Ovary (tissue), 9 donors: Measurements from ENCODE around the gene SLC16A10. TPM values are rescaled to one million over a fixed set of nuclear protein-coding genes. Genes with fewer than 3 reads are reported as not detected.

Source experiments
- DNase-seq, 5 donors: peaks; one replicate each; pipeline ENCODE4 v3.0.0-alpha.2; 2019 to 2020
- H3K27ac ChIP-seq, 2 donors: fragments of 200-600 bp; one replicate each; pipeline versions ENCODE4 v1.5.1 to v1.8.0; 2019 to 2022
- H3K27me3 ChIP-seq: fragments of 200-600 bp; one replicate; pipeline ENCODE4 v1.8.0; 2022
- H3K36me3 ChIP-seq: fragments of 200-600 bp; sonication (generic); one replicate; pipeline ENCODE4 v1.5.1; 2019
- H3K4me1 ChIP-seq: one replicate; pipeline ENCODE4 v1.8.1; 2013; ENCODE audit warnings: mild to moderate bottlenecking, moderate library complexity; ENCODE audit not compliant: insufficient read depth
- H3K4me3 ChIP-seq: fragments of 200-600 bp; sonication (generic); one replicate; pipeline ENCODE4 v1.5.1; 2017
- H3K9me3 ChIP-seq, 2 donors: fragments of 200-600 bp in 1 of 2; sonication (generic) in 1 of 2; one replicate each; pipeline versions ENCODE4 v1.5.1 to v1.8.1; 2013 to 2019; ENCODE audit warnings: mild to moderate bottlenecking in 1 of 2, moderate library complexity in 1 of 2
- CTCF ChIP-seq, 3 donors: fragments of 450-650 bp in 2 of 3; fragments of 200-600 bp in 1 of 3; IDR thresholded peaks; one replicate each; pipeline versions ENCODE4 v1.5.1 to v1.8.0; 2016 to 2022; ENCODE audit warnings: antibody characterized with exemption in 3 of 3, mild to moderate bottlenecking in 1 of 3
- EP300 ChIP-seq: sonication (generic); formaldehyde crosslinking; IDR thresholded peaks from one replicate; pipeline ENCODE4 v1.6.1; 2017; ENCODE audit warnings: antibody characterized with exemption
- POLR2A ChIP-seq: fragments of 450-650 bp; IDR thresholded peaks from one replicate; pipeline ENCODE4 v1.6.1; 2017; ENCODE audit warnings: antibody characterized with exemption, mild to moderate bottlenecking, moderate library complexity
- WGBS, 3 donors: extraction: QIAGEN DNeasy Blood & Tissue Kit in 1 of 3; methylation state at CpG; one replicate each; pipeline versions ENCODE4 v1.1.5 to v1.1.7; 2013 to 2017; 5-methylcytosine and 5-hydroxymethylcytosine counted together
- intact Hi-C, 4 donors: fragments of 100-400 bp; cut with DNase I; formaldehyde crosslinking; loops; one replicate each; pipeline versions ENCODE4 v1.11.0 to v1.15.1; 2022 to 2023
- polyA plus RNA-seq, 2 donors: library from polyadenylated mRNA; stranded (reverse); fragments of 200-250 nt in 1 of 2; fragments of 350-450 nt in 1 of 2; fragmentation: Illumina TruSeq in 1 of 2; extraction: RNeasy Lipid Tissue Mini Kit (QIAGEN cat#74804) in 1 of 2; gene quantifications; one replicate each; pipeline ENCODE4 v1.2.3, GENCODE V29; 2013 to 2014
- total RNA-seq, 7 donors: library from RNA; depleted of rRNA in 2 of 7; stranded (reverse); fragments of >200 nt in 2 of 7; fragmentation: NEBNext Ultra II Directional in 3 of 7; extraction: Animal tissue kit (Norgen Biotek cat#: 25700) in 3 of 7; gene quantifications; one replicate each; pipeline versions ENCODE4 v1.1.0 to v1.2.4, GENCODE V29; 2016 to 2023
- donor health status: DM: no; HTN: no; CAD: no; lungs with moderate emphysema.
- donor health status: DM: no; HTN: no; CAD: no.
- donor health status: Bipolar disorder and iron deficiency.
- donor health status: DM: yes; HTN: yes; CAD: no.
- donor health status: DM: no; HTN: no; CAD: no.
- donor health status: DM: yes; HTN: yes; CAD: no.

Gene SLC16A10
- total and polyA plus RNA-seq, 9 donors: 0.80 to 10.8 (median 4.0) TPM

GRCh38 chr6:111192911-111193555 lies 105.7 kb downstream of the SLC16A10 start:
- TF ChIP-seq EP300 (no peak), CTCF (IDR thresholded peaks at IDR 0.05) (no peak), POLR2A (no peak)
- DNase-seq: no peak
- Histone ChIP-seq H3K36me3 (no peaks in the 10 kb centered on the region), H3K27ac (no peak overlapping the region), H3K27me3 (no peaks in the 10 kb centered on the region), H3K4me3 (no peak overlapping the region), H3K4me1 (no peaks in the 10 kb centered on the region), H3K9me3 (no peaks in the 10 kb centered on the region)
- intact Hi-C loops: no loop called here

- no peak for DNase-seq
- no peaks in the 10 kb centered on the region for H3K9me3 ChIP-seq
- no peaks in the 10 kb centered on the region for H3K4me1 ChIP-seq
- no peak overlapping the region for H3K4me3 ChIP-seq
- intact Hi-C loops: no loop called here
- H3K36me3 ChIP-seq: no peaks in the 10 kb centered on the region
- no peak for TF ChIP-seq CTCF (IDR thresholded peaks at IDR 0.05)
- TF ChIP-seq POLR2A: no peak
- TF ChIP-seq EP300: no peak
- no peak overlapping the region for H3K27ac ChIP-seq
- H3K27me3 ChIP-seq: no peaks in the 10 kb centered on the region
Measured at GRCh38 chr6:111195656-111196055, 108.4 kb downstream of the SLC16A10 start.

- intact Hi-C loops: no loop called here
- DNase-seq: no peak
- Histone ChIP-seq H3K4me3 (no peak overlapping the region), H3K9me3 (no peaks in the 10 kb centered on the region), H3K4me1 (no peaks in the 10 kb centered on the region), H3K27ac (no peak overlapping the region), H3K36me3 (no peaks in the 10 kb centered on the region), H3K27me3 (no peaks in the 10 kb centered on the region)
- WGBS, 3 donors: 97 to 100% (median 100%) methylated on average over 3 of the region's 3 CpGs
- TF ChIP-seq POLR2A: no peak
Measured at GRCh38 chr6:111198841-111199240, 111.5 kb downstream of the SLC16A10 start.

- H3K27ac ChIP-seq: no peak overlapping the region
- DNase-seq: no peak
- no peak overlapping the region for H3K4me3 ChIP-seq
- no peaks in the 10 kb centered on the region for H3K27me3 ChIP-seq
- TF ChIP-seq EP300 (no peak), POLR2A (no peak), CTCF (IDR thresholded peaks at IDR 0.05) (no peak)
- WGBS, 3 donors: 24 to 56% (median 40%) methylated on average over 1 of the region's 1 CpG
- no peaks in the 10 kb centered on the region for H3K4me1 ChIP-seq
- intact Hi-C loops: no loop called here
- no peaks in the 10 kb centered on the region for H3K36me3 ChIP-seq
- H3K9me3 ChIP-seq: no peaks in the 10 kb centered on the region
Measured at GRCh38 chr6:111199935-111200334, 112.6 kb downstream of the SLC16A10 start.

GRCh38 chr6:111200350-111201243 lies 113.3 kb downstream of the SLC16A10 start:
- intact Hi-C loops: no loop called here
- no peak for DNase-seq

More at GRCh38 chr6:111200350-111201243, 113.3 kb downstream of the SLC16A10 start:
- H3K36me3 ChIP-seq: no peaks in the 10 kb centered on the region
- no peaks in the 10 kb centered on the region for H3K27me3 ChIP-seq
- H3K27ac ChIP-seq: no peak overlapping the region
- no peaks in the 10 kb centered on the region for H3K4me1 ChIP-seq
- no peaks in the 10 kb centered on the region for H3K9me3 ChIP-seq
- no peak for TF ChIP-seq CTCF (IDR thresholded peaks at IDR 0.05)
- no peak for TF ChIP-seq POLR2A
- no peak for TF ChIP-seq EP300
- H3K4me3 ChIP-seq: no peak overlapping the region
- 44 to 52% (median 48%) methylated on average over 8 of the region's 8 CpGs for WGBS, 3 donors
